Measurements from ENCODE around the gene ZBP1.
A peak's percentile ranks its signal among the peaks of the same experiment; 100 is the strongest.

ZBP1 gene

DNA sequence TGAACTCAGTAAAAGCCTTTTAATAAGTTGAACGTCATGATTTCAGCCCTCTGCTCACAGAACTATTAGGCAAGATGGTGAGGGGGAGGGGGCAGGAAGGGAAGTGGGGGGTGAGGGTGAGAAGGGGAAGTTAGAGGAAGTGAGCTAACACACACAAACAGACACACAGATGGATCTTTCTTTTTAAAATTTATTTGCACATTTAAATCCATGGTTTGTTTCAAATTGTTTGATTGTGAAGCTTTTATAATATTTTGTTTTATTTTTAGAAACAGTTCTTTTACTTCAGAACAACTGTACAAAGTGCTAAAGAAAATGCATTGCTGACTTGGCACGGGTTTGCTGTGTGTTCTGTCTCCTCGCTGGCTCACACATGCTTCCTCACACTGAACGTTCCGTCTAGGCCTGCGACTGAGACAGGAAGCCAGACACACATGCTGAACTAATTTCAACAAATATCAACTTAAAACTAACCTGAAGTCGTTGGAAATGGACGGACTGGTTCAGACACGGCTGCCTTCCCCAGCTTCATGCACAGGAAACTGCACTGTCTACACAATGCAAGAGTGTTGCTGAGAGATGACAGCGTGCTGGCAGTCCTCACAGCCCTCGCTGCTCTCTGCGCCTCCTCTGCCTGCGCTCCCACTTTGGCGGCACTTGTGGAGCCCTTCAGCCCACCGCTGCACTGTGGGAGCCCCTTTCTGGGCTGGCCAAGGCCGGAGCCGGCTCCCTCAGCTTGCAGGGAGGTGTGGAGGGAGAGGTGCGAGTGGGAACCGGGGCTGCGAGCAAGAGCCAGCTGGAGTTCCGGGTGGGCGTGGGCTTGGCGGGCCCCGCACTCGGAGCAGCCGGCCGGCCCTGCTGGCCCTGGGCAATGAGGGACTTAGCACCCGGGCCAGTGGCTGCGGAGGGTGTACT is 8.1 kb upstream of the ZBP1 start:
- peak; percentile 21 for DNase-seq
- Histone ChIP-seq H3K9ac (ENCODE audit: low read length) (no peak overlapping the region), H3F3A (ENCODE audit: insufficient read depth, low read length) (no peaks in the 10 kb centered on the region), H3K9me2 (replicated peaks; ENCODE audit: insufficient read depth, low read length) (no peaks in the 10 kb centered on the region), H3K79me2 (ENCODE audit: low read length) (no peaks in the 10 kb centered on the region), H3K27ac (ENCODE audit: low read length) (no peak overlapping the region), H4K20me1 (ENCODE audit: insufficient read depth, low read length) (no peaks in the 10 kb centered on the region), H3K4me1 (ENCODE audit: low read length) (0 out of 2 replicates have a peak, but pooled peaks cover under 1% of the 10 kb centered on the region), H3K36me3 (replicated peaks; ENCODE audit: insufficient read depth, low read length) (no peaks in the 10 kb centered on the region), H3K4me2 (ENCODE audit: low read depth, low read length) (no peak overlapping the region), H3K9me3 (replicated peaks; ENCODE audit: insufficient read depth, low read length) (no peaks in the 10 kb centered on the region), H2AFZ (ENCODE audit: low read length) (no peak overlapping the region), H3K4me3 (ENCODE audit: low read length) (no peak overlapping the region), H3K27me3 (replicated peaks; ENCODE audit: insufficient read depth, low read length) (peaks cover 52% of the 10 kb centered on the region)
- TF ChIP-seq EZH2phosphoT487 (IDR thresholded peaks at IDR 0.05; ENCODE audit: low read length) (no peak), EZH2 (optimal IDR thresholded peaks at IDR 0.05; ENCODE audit: low read depth, low read length) (no peak)
- TF ChIP-seq, protein P1, sequence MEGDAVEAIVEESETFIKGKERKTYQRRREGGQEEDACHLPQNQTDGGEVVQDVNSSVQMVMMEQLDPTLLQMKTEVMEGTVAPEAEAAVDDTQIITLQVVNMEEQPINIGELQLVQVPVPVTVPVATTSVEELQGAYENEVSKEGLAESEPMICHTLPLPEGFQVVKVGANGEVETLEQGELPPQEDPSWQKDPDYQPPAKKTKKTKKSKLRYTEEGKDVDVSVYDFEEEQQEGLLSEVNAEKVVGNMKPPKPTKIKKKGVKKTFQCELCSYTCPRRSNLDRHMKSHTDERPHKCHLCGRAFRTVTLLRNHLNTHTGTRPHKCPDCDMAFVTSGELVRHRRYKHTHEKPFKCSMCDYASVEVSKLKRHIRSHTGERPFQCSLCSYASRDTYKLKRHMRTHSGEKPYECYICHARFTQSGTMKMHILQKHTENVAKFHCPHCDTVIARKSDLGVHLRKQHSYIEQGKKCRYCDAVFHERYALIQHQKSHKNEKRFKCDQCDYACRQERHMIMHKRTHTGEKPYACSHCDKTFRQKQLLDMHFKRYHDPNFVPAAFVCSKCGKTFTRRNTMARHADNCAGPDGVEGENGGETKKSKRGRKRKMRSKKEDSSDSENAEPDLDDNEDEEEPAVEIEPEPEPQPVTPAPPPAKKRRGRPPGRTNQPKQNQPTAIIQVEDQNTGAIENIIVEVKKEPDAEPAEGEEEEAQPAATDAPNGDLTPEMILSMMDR (IDR thresholded peaks at IDR 0.05; ENCODE audit: low read length), result no peak

DNA sequence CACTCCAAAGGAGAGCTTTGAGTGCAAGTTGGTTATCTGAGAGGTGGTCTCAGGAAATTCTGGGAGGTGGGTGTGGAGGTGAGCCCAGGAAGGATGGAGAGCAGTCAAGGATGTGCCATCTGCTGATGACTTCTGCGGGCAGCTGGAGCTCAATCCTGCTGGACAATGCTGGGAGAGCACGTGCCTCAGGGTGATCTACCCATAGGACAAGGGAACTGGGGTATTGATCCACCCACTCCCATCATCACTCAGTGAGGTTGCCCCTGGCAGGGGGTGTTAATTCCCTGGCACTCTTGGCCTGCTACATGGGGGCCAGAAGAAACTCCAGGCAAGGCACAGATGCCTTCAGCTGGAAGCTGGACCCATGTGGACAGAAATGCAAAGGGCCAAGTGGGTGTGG is 7.1 kb upstream of the ZBP1 start:
- H3K9me3 ChIP-seq (replicated peaks; ENCODE audit: insufficient read depth, low read length), result no peaks in the 10 kb centered on the region
- H3F3A ChIP-seq (ENCODE audit: insufficient read depth, low read length), result no peaks in the 10 kb centered on the region
- H3K4me1 ChIP-seq (ENCODE audit: low read length), result peaks cover 6% of the 10 kb centered on the region
- DNase-seq, result no peak
- H3K27ac ChIP-seq (ENCODE audit: low read length), result no peak overlapping the region
- no peak overlapping the region for H2AFZ ChIP-seq (ENCODE audit: low read length)
- TF ChIP-seq EZH2phosphoT487 (IDR thresholded peaks at IDR 0.05; ENCODE audit: low read length) (no peak), EZH2 (optimal IDR thresholded peaks at IDR 0.05; ENCODE audit: low read depth, low read length) (no peak)
- TF ChIP-seq, protein P1 (IDR thresholded peaks at IDR 0.05; ENCODE audit: low read length), result no peak
- H3K27me3 ChIP-seq (replicated peaks; ENCODE audit: insufficient read depth, low read length), result peaks cover 44% of the 10 kb centered on the region
- H3K9me2 ChIP-seq (replicated peaks; ENCODE audit: insufficient read depth, low read length), result no peaks in the 10 kb centered on the region
- H3K79me2 ChIP-seq (ENCODE audit: low read length), result no peaks in the 10 kb centered on the region
- H3K4me3 ChIP-seq (ENCODE audit: low read length), result no peak overlapping the region
- H4K20me1 ChIP-seq (ENCODE audit: insufficient read depth, low read length), result no peaks in the 10 kb centered on the region
- H3K36me3 ChIP-seq (replicated peaks; ENCODE audit: insufficient read depth, low read length), result no peaks in the 10 kb centered on the region
- no peak overlapping the region for H3K9ac ChIP-seq (ENCODE audit: low read length)
- no peak overlapping the region for H3K4me2 ChIP-seq (ENCODE audit: low read depth, low read length)

DNA sequence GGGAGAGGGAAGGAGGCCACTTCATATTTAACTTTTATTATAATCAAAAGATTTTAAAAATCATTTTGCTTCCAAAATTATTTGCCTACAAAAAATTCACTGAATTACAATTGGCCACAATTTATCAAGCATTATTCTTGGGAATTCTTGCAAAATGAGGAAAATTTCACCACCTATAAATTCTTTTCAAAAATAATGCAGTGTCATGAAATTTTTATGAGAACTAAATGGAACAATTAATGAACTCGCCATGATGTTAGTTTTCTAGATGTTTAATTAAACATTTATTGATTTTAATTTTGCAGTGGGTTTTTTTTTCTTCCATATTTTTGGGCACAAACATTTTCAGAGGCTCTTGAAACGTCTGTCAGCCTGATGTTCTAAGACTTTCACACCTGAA is 5.8 kb upstream of the ZBP1 start:
- Histone ChIP-seq H3F3A (ENCODE audit: insufficient read depth, low read length) (peaks cover 13% of the 10 kb centered on the region), H3K4me1 (ENCODE audit: low read length) (peaks cover 19% of the 10 kb centered on the region), H2AFZ (ENCODE audit: low read length) (no peak overlapping the region), H3K4me2 (ENCODE audit: low read depth, low read length) (no peak overlapping the region), H3K27me3 (replicated peaks; ENCODE audit: insufficient read depth, low read length) (peaks cover 30% of the 10 kb centered on the region), H3K27ac (ENCODE audit: low read length) (no peak overlapping the region), H3K9me2 (replicated peaks; ENCODE audit: insufficient read depth, low read length) (no peaks in the 10 kb centered on the region), H3K79me2 (ENCODE audit: low read length) (no peaks in the 10 kb centered on the region), H3K9ac (ENCODE audit: low read length) (no peak overlapping the region), H4K20me1 (ENCODE audit: insufficient read depth, low read length) (no peaks in the 10 kb centered on the region), H3K9me3 (replicated peaks; ENCODE audit: insufficient read depth, low read length) (no peaks in the 10 kb centered on the region), H3K36me3 (replicated peaks; ENCODE audit: insufficient read depth, low read length) (no peaks in the 10 kb centered on the region), H3K4me3 (ENCODE audit: low read length) (no peak overlapping the region)
- TF ChIP-seq EZH2 (optimal IDR thresholded peaks at IDR 0.05; ENCODE audit: low read depth, low read length), result no peak
- TF ChIP-seq EZH2phosphoT487 (IDR thresholded peaks at IDR 0.05; ENCODE audit: low read length), result no peak
- TF ChIP-seq, protein P1 (IDR thresholded peaks at IDR 0.05; ENCODE audit: low read length), result no peak
- no peak for DNase-seq
